Measurements from ENCODE around the gene HMCN2.

The HMCN2 gene

DNA sequence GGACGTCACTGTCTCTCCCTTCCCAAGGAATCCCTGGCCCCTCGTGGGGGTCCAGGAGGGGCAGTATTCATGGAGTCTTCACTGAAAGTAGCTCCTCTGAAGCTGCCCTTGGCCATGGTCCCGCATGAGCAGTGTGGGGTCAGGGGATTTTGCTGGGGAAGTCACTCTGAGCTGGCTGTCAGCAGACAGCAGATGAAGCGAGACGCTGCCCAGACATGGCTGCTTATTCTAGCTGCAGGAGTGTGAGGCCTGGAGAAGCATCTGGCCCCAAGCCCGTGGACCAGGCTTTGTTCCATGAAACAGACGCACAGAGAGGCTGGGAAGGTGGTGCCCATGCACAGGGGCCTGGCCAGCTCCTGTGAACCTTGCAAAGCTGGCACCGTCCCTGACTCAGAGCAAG is 157.7 kb downstream of the HMCN2 start:
- no peak for TF ChIP-seq GATA1 (IDR thresholded peaks at IDR 0.05; ENCODE audit: low read depth, low read length)
- no peak for TF ChIP-seq POLR2A (IDR thresholded peaks at IDR 0.05; ENCODE audit: low read length)
- DNase-seq: no peak

DNA sequence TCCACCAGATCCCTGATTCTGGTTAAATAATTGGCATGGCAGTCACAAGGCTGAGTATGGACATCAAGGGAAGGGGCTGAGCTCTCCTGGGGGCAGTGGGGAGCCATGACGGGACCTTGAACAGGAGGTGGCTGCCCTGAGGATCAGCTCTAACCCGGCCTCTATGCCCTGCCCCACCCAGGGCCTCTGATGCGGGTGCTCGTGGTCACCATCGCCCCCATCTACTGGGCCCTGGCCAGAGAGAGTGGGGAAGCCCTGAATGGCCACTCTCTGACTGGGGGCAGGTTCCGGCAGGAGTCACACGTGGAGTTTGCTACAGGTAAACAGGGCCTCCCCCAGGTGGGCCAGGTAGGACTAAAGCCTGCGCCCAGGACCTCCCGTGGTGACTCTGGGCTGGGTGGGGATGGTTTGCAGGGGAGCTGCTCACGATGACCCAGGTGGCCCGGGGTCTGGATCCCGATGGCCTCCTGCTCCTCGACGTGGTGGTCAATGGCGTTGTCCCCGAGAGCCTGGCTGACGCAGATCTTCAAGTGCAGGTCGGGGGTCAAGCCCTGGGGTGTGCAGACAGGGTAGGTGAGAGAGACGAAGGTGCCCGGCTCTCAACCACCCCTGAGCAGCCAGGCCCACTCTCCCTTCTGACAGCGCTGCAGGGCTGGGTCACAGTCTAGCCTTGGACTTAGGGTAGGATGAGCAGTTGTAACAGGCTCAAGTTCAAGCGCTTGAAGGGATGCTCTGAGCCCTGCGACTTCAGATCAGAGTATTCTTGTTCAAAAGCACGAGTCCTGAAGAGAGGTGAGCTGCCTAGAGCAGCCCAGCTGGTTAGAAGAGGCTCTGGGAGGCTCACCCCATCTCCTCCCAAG is 159.3 kb downstream of the HMCN2 start:
- no peak for DNase-seq

DNA sequence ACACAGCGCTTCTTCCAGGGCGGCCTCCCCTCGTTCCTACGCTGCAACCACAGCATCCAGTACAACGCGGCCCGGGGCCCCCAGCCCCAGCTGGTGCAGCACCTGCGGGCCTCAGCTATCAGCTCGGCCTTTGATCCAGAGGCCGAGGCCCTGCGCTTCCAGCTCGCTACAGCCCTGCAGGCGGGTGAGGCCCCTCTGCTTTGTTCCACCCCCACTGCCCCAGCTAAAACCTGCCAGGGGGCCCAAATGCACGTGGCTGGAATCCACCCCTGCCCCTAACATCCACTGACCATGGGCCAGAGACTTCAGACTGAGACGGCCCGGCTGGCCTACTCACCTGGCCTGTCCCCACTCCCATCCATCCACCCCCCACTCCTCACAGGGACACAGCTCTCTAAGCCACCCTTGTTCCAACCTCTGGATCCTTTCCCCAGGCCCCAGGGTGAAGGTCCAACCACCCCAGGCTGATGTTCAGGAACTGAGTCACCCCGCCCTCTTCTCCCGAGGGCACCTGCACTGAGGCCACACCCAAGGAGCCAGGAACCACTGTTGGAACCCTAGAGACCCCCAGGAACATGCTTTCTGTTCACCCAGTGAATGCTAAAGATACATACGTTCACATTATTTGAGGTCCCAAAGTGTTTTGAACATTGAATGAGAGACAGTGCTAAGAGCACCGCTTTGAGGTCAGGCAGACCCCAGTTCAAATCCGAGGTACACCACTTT is 160.3 kb downstream of the HMCN2 start:
- no peak for TF ChIP-seq GATA1 (IDR thresholded peaks at IDR 0.05; ENCODE audit: low read depth, low read length)
- TF ChIP-seq POLR2A (IDR thresholded peaks at IDR 0.05; ENCODE audit: low read length): no peak
- no peak for DNase-seq

More for the DNA sequence above, 159.3 kb downstream of the HMCN2 start:
- TF ChIP-seq GATA1 (IDR thresholded peaks at IDR 0.05; ENCODE audit: low read depth, low read length) (no peak), POLR2A (IDR thresholded peaks at IDR 0.05; ENCODE audit: low read length) (no peak)

DNA sequence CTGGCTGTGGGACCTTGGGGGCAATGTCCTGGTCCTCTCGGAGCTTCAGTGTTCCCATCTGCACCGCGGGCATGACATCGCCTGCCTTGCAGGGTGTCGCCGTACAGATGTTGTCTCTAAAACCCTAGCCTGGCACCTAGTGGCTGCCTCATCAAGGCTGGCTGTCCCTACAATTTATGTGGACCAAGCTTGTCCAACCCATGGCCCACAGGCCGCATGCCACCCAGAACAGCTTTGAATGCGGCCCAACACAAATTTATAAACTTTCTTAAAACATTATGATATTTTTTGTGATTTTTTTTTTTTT is 160.9 kb downstream of the HMCN2 start:
- no peak for DNase-seq
- TF ChIP-seq GATA1 (IDR thresholded peaks at IDR 0.05; ENCODE audit: low read depth, low read length) (no peak), POLR2A (IDR thresholded peaks at IDR 0.05; ENCODE audit: low read length) (no peak)

DNA sequence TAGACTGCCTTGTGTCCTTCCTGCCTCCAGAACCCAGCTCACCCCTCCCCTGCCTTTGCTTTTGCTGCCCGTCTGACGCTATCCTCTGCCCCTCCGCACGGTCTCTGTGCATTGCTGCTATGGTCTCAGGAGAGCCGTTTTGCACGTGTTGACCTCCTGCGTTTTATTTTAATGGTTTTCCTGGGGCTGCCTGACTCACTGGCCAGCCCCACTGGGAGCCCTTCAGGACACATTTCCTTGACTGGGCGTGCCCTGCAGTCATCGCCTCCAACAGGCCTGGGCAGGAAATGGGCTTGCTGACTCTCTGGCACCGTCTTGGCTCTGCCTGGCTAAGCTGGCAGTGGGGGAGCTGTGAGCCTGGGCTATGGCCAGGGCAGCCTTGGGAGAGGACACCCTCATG is 161.3 kb downstream of the HMCN2 start:
- no peak for DNase-seq
- no peak for TF ChIP-seq POLR2A (IDR thresholded peaks at IDR 0.05; ENCODE audit: low read length)
- TF ChIP-seq GATA1 (IDR thresholded peaks at IDR 0.05; ENCODE audit: low read depth, low read length): no peak

DNA sequence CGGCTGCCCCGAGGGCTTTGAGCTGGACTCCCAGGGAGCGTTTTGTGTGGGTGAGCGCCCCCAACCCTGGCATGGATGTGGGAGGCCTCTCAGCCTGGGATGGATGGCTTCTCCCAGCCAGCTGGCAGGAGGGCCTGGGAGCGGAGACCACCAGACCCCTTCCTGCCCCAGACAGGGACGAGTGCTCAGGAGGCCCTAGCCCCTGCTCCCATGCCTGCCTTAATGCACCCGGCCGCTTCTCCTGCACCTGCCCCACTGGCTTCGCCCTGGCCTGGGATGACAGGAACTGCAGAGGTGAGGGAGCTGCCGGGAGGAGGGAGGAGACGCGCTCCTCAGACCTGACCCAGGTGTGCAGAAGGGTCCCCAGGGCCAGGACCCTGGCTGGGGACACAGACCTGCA is 161.8 kb downstream of the HMCN2 start:
- DNase-seq: no peak
- TF ChIP-seq GATA1 (IDR thresholded peaks at IDR 0.05; ENCODE audit: low read depth, low read length) (no peak), POLR2A (IDR thresholded peaks at IDR 0.05; ENCODE audit: low read length) (no peak)

DNA sequence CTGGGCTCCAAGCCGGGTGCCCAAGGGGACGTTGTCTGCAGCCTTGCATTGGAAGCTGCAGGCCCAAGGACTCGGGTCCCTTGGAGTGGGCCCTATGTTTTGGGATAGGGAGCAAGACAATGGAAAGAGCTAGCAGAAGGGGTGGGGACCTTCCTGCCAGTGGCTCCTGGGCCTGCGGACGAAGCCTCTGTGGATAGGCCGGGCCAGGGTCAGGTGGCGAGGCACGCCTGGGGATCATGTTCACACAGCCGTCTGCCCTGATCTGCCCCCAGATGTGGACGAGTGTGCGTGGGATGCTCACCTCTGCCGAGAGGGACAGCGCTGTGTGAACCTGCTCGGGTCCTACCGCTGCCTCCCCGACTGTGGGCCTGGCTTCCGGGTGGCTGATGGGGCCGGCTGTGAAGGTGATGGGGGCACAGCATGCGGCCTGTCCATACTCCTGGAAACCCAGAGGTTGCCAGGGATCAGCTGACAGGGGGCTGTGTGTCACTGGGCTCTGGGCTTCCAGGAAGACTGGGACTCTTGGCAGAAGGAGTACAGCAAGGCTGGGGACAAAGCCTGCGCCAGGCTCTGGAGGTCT is 162.6 kb downstream of the HMCN2 start:
- DNase-seq: no peak
- TF ChIP-seq GATA1 (IDR thresholded peaks at IDR 0.05; ENCODE audit: low read depth, low read length): no peak
- TF ChIP-seq POLR2A (IDR thresholded peaks at IDR 0.05; ENCODE audit: low read length): no peak

DNA sequence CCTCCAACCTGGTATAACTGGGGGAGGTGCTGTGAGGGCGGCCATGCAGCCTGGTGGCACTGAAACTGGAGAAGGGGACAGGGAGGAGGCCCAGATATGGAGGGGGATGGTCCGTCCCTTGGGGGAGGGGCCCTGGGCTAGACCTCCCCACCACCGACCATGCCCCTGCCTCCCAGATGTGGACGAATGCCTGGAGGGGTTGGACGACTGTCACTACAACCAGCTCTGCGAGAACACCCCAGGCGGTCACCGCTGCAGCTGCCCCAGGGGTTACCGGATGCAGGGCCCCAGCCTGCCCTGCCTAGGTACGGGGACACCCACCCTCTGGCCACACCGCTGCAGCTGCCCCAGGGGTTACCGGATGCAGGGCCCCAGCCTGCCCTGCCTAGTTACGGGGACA is 163.8 kb downstream of the HMCN2 start:
- TF ChIP-seq GATA1 (IDR thresholded peaks at IDR 0.05; ENCODE audit: low read depth, low read length) (no peak), POLR2A (IDR thresholded peaks at IDR 0.05; ENCODE audit: low read length) (no peak)
- DNase-seq: no peak

DNA sequence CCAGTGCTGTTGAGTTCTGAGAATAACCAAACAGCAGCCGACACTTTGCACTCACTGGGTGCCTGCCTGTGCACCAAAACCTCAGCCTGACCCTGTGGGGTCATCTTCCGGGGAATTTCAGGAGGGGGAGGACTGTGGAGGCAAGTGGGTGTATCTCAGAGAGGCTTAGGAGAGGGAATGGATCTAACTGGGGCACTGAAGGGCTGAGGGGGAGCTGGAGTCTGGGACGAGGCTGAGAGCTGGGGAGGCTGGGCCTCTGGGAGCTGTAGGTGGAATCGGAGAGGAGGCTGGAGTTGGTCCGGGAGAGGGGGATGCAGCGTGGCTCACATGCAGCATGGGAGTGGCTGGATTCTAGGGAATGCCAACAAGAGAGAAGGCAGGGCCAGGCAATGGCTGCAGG is 164.3 kb downstream of the HMCN2 start:
- DNase-seq: no peak
- TF ChIP-seq GATA1 (IDR thresholded peaks at IDR 0.05; ENCODE audit: low read depth, low read length): no peak
- no peak for TF ChIP-seq POLR2A (IDR thresholded peaks at IDR 0.05; ENCODE audit: low read length)

DNA sequence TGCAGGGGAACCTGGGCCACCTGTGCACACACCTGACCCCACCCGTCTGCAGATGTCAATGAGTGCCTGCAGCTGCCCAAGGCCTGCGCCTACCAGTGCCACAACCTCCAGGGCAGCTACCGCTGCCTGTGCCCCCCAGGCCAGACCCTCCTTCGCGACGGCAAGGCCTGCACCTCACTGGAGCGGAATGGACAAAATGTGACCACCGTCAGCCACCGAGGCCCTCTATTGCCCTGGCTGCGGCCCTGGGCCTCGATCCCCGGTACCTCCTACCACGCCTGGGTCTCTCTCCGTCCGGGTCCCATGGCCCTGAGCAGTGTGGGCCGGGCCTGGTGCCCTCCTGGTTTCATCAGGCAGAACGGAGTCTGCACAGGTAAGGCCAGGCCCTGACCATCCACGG is 164.7 kb downstream of the HMCN2 start:
- TF ChIP-seq GATA1 (IDR thresholded peaks at IDR 0.05; ENCODE audit: low read depth, low read length): no peak
- no peak for TF ChIP-seq POLR2A (IDR thresholded peaks at IDR 0.05; ENCODE audit: low read length)

DNA sequence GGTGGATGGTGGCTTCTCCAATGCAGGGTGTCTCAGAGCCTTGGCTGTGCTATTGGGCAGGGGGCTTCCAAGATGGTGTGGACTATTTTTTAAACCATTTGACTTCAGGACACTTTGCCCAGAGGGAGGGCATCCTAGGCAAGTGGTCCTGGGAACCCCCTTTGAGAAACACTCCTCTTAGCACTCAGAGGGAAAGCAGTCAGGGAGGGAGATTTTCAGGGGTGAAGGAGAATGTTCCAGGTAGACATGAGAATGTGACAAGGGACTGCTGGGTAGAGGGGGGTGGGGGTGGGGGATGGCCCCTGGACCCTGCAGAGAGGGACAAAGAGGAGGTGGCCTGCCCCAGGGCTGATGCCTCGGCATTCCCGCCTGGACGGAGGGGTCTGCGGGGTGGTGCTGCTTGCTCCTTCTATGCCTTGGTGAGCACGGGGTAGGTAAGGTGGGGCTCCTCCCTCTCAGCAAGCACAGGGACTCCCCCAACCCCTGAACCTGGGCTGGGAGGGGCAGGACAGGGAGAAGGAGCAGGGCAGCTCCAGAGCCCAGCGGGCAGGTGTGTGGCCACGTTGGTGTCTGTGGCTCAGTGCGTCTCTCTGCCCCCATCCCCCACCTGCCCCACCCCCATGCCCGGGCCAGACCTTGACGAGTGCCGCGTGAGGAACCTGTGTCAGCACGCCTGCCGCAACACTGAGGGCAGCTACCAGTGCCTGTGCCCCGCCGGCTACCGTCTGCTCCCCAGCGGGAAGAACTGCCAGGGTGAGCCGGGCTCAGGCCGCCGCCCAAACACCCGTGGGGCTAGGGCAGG is 165.4 kb downstream of the HMCN2 start:
- DNase-seq: no peak
- TF ChIP-seq GATA1 (IDR thresholded peaks at IDR 0.05; ENCODE audit: low read depth, low read length) (no peak), POLR2A (IDR thresholded peaks at IDR 0.05; ENCODE audit: low read length) (no peak)

More for the DNA sequence above, 164.7 kb downstream of the HMCN2 start:
- no peak for DNase-seq

DNA sequence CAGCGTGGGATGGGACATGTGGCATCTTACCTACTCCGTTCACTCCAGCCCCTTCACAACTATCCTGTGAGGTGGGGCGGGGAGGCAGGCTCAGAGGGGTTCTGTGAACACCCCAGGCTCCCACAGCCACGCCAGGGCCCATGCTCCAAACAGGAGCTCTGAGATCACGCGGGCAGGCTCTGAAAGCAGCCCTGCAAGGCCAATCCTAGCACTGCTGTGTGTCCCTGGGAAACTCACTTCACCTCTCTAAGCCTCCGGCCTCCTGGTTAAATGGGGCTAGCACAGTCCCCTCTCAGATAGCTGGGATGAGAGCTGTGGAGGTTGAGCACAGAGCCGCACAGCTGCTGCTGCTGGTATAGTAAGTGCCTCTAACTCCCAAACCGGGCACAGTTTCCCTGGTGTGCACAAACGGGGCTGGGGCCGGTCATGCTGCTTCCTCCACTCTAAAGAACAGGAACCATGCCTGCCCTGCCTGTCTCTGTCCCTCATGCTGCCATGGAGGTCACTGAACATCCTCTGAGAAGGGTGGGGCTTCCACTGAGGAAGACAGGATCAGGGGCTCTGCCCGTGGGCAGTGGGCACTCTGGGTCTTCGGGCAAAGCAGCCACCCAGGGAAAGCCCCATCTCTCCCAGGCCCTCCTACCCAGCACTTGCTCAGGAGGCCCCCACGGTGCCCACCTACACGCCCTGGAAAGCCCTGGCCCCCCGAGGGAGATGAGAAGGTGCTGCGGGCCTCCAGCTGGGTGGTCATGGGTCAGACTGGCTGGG is 166.2 kb downstream of the HMCN2 start:
- DNase-seq: no peak
- TF ChIP-seq GATA1 (IDR thresholded peaks at IDR 0.05; ENCODE audit: low read depth, low read length): no peak
- no peak for TF ChIP-seq POLR2A (IDR thresholded peaks at IDR 0.05; ENCODE audit: low read length)

DNA sequence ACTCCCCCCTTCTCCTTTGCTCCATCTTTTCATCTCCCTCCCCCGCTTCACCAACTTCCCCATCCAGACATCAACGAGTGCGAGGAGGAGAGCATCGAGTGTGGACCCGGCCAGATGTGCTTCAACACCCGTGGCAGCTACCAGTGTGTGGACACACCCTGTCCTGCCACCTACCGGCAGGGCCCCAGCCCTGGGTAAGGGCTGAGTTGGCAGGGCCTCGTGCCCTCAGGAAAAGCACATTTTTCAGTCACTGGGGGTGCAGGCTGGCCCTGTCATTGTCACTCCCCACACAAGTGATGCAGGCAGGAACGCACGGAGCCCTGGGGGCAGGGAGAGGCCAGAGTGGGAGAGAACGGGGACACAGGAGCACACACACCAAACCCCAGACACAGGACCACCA is 166.8 kb downstream of the HMCN2 start:
- TF ChIP-seq POLR2A (IDR thresholded peaks at IDR 0.05; ENCODE audit: low read length) (no peak), GATA1 (IDR thresholded peaks at IDR 0.05; ENCODE audit: low read depth, low read length) (no peak)

More for the DNA sequence above, 166.8 kb downstream of the HMCN2 start:
- DNase-seq: no peak

Data from erythroblast (primary cell).